ENCODE results near the gene DCP1A. TPM values are rescaled to one million over a fixed set of nuclear protein-coding genes. Genes with fewer than 3 reads are reported as not detected.
A peak's percentile ranks its signal among the peaks of the same experiment; 100 is the strongest.
"Not testable (repeated sequence)": the region's sequence is repeated elsewhere in the genome, so short reads cannot be mapped to it uniquely, and the experiment has no call there.

Gene DCP1A
- total RNA-seq, 1 donor from 2014 or later: 33.8 TPM

DNA sequence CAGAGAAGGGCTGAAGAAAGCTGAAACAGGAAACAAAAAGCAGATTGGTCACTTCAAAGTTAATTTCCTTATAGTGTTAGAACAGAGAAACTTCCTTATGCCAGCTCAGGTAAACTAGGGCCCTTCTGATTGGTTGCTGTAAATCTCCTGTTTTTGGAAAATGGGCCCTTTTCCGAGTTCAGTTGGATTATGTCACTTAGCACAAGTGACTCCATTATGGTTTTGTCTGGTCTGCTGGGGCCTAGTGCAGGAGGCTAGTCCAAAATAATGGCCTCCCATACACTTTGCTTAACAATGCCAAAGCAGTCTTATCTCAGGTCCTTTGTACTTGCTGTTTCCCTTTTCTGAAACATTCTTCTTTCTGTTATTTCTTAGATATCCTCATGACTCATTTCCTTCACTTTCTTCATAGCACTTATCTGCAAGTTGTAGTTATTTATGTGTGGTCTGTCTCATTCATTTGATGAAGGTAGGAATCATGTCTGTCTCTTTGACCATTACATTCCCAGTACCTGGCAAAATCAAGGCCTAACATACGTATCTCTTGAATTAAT lies 7.7 kb upstream of the DCP1A start:
- H3K27ac Mint-ChIP-seq: peak overlapping the region; percentile 1
- peaks cover 8% of the 10 kb centered on the region for H3K4me1 Mint-ChIP-seq (ENCODE audit: low read depth)
- no peak for DNase-seq (ENCODE audit: low spot score, unreplicated experiment)
- H3K27me3 Mint-ChIP-seq: no peaks in the 10 kb centered on the region
- H3K9me3 Mint-ChIP-seq (ENCODE audit: low read depth): no peaks in the 10 kb centered on the region
- TF ChIP-seq, protein P1, sequence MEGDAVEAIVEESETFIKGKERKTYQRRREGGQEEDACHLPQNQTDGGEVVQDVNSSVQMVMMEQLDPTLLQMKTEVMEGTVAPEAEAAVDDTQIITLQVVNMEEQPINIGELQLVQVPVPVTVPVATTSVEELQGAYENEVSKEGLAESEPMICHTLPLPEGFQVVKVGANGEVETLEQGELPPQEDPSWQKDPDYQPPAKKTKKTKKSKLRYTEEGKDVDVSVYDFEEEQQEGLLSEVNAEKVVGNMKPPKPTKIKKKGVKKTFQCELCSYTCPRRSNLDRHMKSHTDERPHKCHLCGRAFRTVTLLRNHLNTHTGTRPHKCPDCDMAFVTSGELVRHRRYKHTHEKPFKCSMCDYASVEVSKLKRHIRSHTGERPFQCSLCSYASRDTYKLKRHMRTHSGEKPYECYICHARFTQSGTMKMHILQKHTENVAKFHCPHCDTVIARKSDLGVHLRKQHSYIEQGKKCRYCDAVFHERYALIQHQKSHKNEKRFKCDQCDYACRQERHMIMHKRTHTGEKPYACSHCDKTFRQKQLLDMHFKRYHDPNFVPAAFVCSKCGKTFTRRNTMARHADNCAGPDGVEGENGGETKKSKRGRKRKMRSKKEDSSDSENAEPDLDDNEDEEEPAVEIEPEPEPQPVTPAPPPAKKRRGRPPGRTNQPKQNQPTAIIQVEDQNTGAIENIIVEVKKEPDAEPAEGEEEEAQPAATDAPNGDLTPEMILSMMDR (IDR thresholded peaks at IDR 0.05; ENCODE audit: unreplicated experiment): no peak
- no peaks in the 10 kb centered on the region for H3K36me3 Mint-ChIP-seq (ENCODE audit: insufficient read depth)
- no peak overlapping the region for H3K4me3 Mint-ChIP-seq (ENCODE audit: low read depth)

DNA sequence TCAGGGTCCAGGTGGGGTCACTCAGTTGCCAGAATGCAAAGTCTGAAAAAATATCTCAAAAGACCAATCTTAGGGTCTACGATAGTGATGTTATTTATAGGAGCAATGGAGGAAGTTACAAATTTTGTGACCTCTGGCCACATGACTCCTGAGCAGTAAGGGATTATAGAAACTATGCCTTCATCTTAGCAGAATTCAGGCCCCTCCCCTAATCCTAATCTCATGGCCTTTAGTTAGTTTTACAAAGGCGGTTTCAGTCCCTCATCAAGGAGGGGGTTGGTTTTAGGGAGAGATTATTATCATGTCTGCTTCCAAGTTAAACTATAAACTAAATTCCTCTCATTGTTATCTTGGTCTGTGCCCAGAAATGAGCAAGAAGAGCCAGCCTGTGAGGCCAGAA lies 5.9 kb upstream of the DCP1A start:
- H3K36me3 Mint-ChIP-seq (ENCODE audit: insufficient read depth): no peaks in the 10 kb centered on the region
- peaks cover 8% of the 10 kb centered on the region for H3K4me1 Mint-ChIP-seq (ENCODE audit: low read depth)
- H3K4me3 Mint-ChIP-seq (ENCODE audit: low read depth): no peak overlapping the region
- TF ChIP-seq, protein P1 (IDR thresholded peaks at IDR 0.05; ENCODE audit: unreplicated experiment): no peak
- H3K27ac Mint-ChIP-seq: no peak overlapping the region
- H3K9me3 Mint-ChIP-seq (ENCODE audit: low read depth): no peaks in the 10 kb centered on the region
- DNase-seq (ENCODE audit: low spot score, unreplicated experiment): no peak
- H3K27me3 Mint-ChIP-seq: no peaks in the 10 kb centered on the region

DNA sequence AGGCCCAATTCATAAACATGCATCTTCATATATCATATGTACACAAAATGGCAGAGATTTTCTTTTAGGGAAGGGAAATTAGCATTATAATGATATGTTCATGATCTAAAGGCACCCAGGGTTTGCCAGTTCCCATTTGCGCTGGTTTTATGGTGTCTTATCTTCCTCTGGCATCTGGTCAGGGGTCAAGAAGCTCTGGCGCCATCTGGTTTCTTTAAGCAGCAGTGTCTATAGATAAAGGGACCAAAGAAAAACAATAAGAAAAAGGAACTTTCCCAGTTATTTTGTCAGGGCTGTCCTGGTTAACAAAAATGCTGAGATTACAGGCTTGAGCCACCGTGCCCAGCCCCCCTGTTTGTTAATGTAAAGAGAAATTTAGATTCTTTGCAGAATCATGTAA lies 3.3 kb upstream of the DCP1A start:
- DNase-seq (ENCODE audit: low spot score, unreplicated experiment): no peak
- Mint-ChIP-seq H3K36me3 (ENCODE audit: insufficient read depth) (no peaks in the 10 kb centered on the region), H3K4me1 (ENCODE audit: low read depth) (peaks cover 20% of the 10 kb centered on the region), H3K27me3 (no peaks in the 10 kb centered on the region), H3K4me3 (ENCODE audit: low read depth) (no peak overlapping the region), H3K9me3 (ENCODE audit: low read depth) (no peaks in the 10 kb centered on the region), H3K27ac (peak overlapping the region; percentile 73)
- TF ChIP-seq, protein P1 (IDR thresholded peaks at IDR 0.05; ENCODE audit: unreplicated experiment): no peak

DNA sequence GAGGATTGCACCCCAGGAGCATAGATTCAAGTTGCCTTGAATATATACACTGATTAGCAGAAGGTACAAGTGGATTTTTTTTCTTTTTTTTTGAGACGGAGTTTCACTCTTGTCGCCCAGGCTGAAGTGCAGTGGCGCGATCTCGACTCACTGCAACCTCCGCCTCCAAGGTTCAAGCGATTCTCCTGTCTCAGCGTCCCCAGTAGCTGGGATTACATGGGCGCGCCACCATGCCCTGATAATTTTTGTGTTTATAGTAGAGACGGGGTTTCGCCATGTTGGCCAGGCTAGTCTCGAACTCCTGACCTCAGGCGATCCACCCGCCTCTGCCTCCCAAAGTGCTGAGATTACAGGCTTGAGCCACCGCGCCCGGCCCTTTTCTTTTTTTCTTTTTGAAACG lies 775 bp upstream of the DCP1A start:
- H3K27ac Mint-ChIP-seq: peak overlapping the region; percentile 99
- DNase-seq (ENCODE audit: low spot score, unreplicated experiment); H3K36me3 Mint-ChIP-seq (ENCODE audit: insufficient read depth); H3K9me3 Mint-ChIP-seq (ENCODE audit: low read depth); H3K27me3 Mint-ChIP-seq: not testable (repeated sequence)
- H3K4me3 Mint-ChIP-seq (ENCODE audit: low read depth): peak overlapping the region; percentile 99
- H3K4me1 Mint-ChIP-seq (ENCODE audit: low read depth): peaks cover 21% of the 10 kb centered on the region

DNA sequence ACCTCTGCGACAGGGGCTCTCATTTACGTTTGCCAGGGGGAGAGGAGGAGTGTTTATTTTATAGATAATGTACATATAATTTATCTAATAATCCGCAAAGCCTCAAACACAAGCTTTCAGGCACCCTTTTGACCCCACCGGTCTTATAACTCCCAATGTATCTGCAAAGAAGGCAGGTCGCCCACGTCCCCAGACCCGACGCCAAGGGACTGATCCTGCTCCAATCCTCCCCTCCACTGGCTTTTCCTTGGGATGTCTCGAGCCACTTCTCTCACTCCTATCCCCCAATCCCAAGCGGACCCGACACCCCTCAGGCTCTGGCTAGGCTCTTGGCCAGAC lies 452 bp downstream of the DCP1A start:
- H3K9me3 Mint-ChIP-seq (ENCODE audit: low read depth): no peaks in the 10 kb centered on the region
- no peaks in the 10 kb centered on the region for H3K27me3 Mint-ChIP-seq
- H3K4me1 Mint-ChIP-seq (ENCODE audit: low read depth): peaks cover 21% of the 10 kb centered on the region
- DNase-seq (ENCODE audit: low spot score, unreplicated experiment): no peak
- H3K4me3 Mint-ChIP-seq (ENCODE audit: low read depth): peak overlapping the region; percentile 99
- TF ChIP-seq, protein P1 (IDR thresholded peaks at IDR 0.05; ENCODE audit: unreplicated experiment): no peak
- peak overlapping the region; percentile 99 for H3K27ac Mint-ChIP-seq
- peaks cover 6% of the 10 kb centered on the region for H3K36me3 Mint-ChIP-seq (ENCODE audit: insufficient read depth)

DNA sequence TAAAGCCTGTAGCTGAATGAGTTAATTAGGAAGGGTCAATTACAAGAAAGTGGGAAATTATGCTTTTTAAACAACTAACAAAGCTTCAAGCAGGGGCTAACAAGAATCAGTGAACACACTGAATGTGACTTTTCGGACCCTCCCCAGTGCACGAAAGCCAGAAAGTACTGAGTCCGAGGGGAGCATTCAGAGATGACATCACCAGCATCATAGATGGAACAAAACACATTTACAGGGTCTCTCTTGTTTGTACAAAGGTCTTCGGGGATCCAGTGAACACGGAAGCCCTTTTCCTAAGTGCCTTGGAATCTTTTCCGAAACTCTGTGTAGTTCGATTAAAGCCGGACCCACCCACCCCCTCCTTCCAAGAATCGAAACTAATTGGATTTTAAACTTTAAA lies 829 bp downstream of the DCP1A start:
- Mint-ChIP-seq H3K36me3 (ENCODE audit: insufficient read depth) (peaks cover 6% of the 10 kb centered on the region), H3K27me3 (no peaks in the 10 kb centered on the region), H3K4me3 (ENCODE audit: low read depth) (peak overlapping the region; percentile 99), H3K9me3 (ENCODE audit: low read depth) (no peaks in the 10 kb centered on the region), H3K4me1 (ENCODE audit: low read depth) (peaks cover 21% of the 10 kb centered on the region), H3K27ac (peak overlapping the region; percentile 99)
- no peak for DNase-seq (ENCODE audit: low spot score, unreplicated experiment)
- TF ChIP-seq, protein P1 (IDR thresholded peaks at IDR 0.05; ENCODE audit: unreplicated experiment): no peak

All from progenitor cell of endocrine pancreas (in vitro differentiated cells).